Measurements from ENCODE around the gene DAB1. TPM values are rescaled to one million over a fixed set of nuclear protein-coding genes. Genes with fewer than 3 reads are reported as not detected.

Gene DAB1
- total and polyA plus RNA-seq, 2 of the 8 experiments (the other 6 are each of a cell fraction or from before 2014, with no cell fraction given) = 4.4 to 11.8 TPM

DNA sequence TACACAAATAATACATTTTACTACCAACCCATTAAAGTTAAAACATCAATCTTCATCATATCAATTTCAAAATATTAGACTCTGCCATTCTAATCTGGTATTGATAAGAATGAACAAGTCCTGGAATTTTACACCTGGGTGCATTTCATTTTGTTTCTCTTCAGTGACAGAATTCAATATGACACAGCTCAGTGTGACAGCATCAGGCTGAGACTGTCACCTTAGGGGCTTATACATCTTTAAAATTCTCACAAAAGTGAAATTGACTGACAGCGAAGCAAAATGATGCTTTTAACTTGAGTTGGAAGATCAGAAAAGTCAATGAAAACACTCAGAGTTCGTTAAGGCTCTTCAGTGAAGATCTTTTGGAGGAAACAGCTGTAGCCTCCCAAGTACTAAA is 213.0 kb downstream of the DAB1 start:
- no peak overlapping the region for H3K23ac ChIP-seq (ENCODE audit: insufficient read length)
- WGBS, 2 experiments (ENCODE audit: extremely low coverage in 1 of 2, insufficient coverage in 1 of 2, insufficient read length in 1 of 2, insufficient replicate concordance in 2 of 2, low coverage in 1 of 2, low lambda C conversion rate in 2 of 2, missing lambda C conversion rate in 1 of 2) = 90% methylated on average over 2 of the region's 2 CpGs; no CpG with 5 or more reads in 1 of the 2 experiments
- peaks cover 0 to 6% (median 3%) of the 10 kb centered on the region in 4 experiments; a peak in 3 of 7 replicates for H3K27me3 ChIP-seq (replicated peaks in 1 of 4; ENCODE audit: control insufficient read depth in 3 of 4, extremely low read depth in 1 of 4, insufficient read depth in 3 of 4, low read length in 3 of 4)
- H2BK5ac ChIP-seq (ENCODE audit: low read depth, low read length) = no peak overlapping the region
- H3K56ac ChIP-seq (replicated peaks; ENCODE audit: insufficient read length, low read depth, low read length) = no peak overlapping the region
- no peak overlapping the region for H3K9ac ChIP-seq (replicated peaks in 1 of 4; ENCODE audit: extremely low read depth in 1 of 4, low read depth in 3 of 4, low read length in 3 of 4)
- no peak overlapping the region for H2BK12ac ChIP-seq (ENCODE audit: low read depth, low read length)
- no peak for DNase-seq (ENCODE audit: low read depth in 1 of 2, low spot score in 2 of 2)
- no peak overlapping the region for H3K4me2 ChIP-seq (ENCODE audit: insufficient read depth in 1 of 2, low read depth in 2 of 2, low read length in 2 of 2)
- no peak for FAIRE-seq
- no peak overlapping the region for H4K91ac ChIP-seq (replicated peaks; ENCODE audit: insufficient read length, low read length)
- H3K4me3 ChIP-seq (ENCODE audit: extremely low read depth in 1 of 4, insufficient read depth in 2 of 4, low read depth in 3 of 4, low read length in 4 of 4) = no peak overlapping the region
- H2BK15ac ChIP-seq (ENCODE audit: low read length) = no peak overlapping the region
- H3K27ac ChIP-seq (ENCODE audit: low read depth, low read length) = no peak overlapping the region
- ChIA-PET POLR2A (ENCODE audit: partially characterized antibody) (no interaction called here), CTCF (ENCODE audit: partially characterized antibody) (no interaction called here)
- no peaks in the 10 kb centered on the region for H3K23me2 ChIP-seq (ENCODE audit: low read depth, low read length)
- no peaks in the 10 kb centered on the region for H3K79me1 ChIP-seq (ENCODE audit: low read depth, low read length)
- no peak overlapping the region for H3K14ac ChIP-seq (ENCODE audit: insufficient read length)
- H4K20me1 ChIP-seq (replicated peaks in 1 of 2; ENCODE audit: control insufficient read depth in 1 of 2, insufficient read depth in 2 of 2, low read length in 2 of 2) = peaks cover 0 to 2% of the 10 kb centered on the region in 2 experiments
- H2BK120ac ChIP-seq (replicated peaks; ENCODE audit: low read depth, low read length) = no peak overlapping the region
- H3K9me3 ChIP-seq (ENCODE audit: insufficient read depth in 2 of 2, low read depth in 1 of 2, low read length in 1 of 2) = no peaks in the 10 kb centered on the region
- no peaks in the 10 kb centered on the region for H3K79me2 ChIP-seq (ENCODE audit: control insufficient read depth in 1 of 2, insufficient read depth in 2 of 2, low read length in 2 of 2)
- H4K8ac ChIP-seq (ENCODE audit: extremely low read depth, insufficient read depth, low read length) = no peak overlapping the region
- H2AFZ ChIP-seq (ENCODE audit: low read length) = no peak overlapping the region
- H3K36me3 ChIP-seq (ENCODE audit: control insufficient read depth in 2 of 4, insufficient read depth in 4 of 4, low read length in 3 of 4) = no peaks in the 10 kb centered on the region
- peaks cover 3 to 13% (median 7%) of the 10 kb centered on the region in 4 experiments; a peak in 4 of 7 replicates for H3K4me1 ChIP-seq (replicated peaks in 1 of 4; ENCODE audit: control insufficient read depth in 3 of 4, insufficient read depth in 4 of 4, low read length in 3 of 4)
- H2BK20ac ChIP-seq (ENCODE audit: low read length) = no peak overlapping the region
- H4K5ac ChIP-seq (ENCODE audit: insufficient read length, low read depth, low read length) = no peak overlapping the region
- H2AK5ac ChIP-seq (ENCODE audit: low read depth, low read length) = no peak overlapping the region
- H3K4ac ChIP-seq (replicated peaks; ENCODE audit: insufficient read length, low read depth, low read length) = no peak overlapping the region
- no peak overlapping the region for H3K18ac ChIP-seq (ENCODE audit: extremely low read depth, low read length)
- no peak for TF ChIP-seq MAFK (IDR thresholded peaks at IDR 0.05; ENCODE audit: low read depth, low read length)
- TF ChIP-seq POLR2AphosphoS5 (IDR thresholded peaks at IDR 0.05; ENCODE audit: low read depth, low read length) = no peak
- TF ChIP-seq GTF2F1 (IDR thresholded peaks at IDR 0.05; ENCODE audit: borderline replicate concordance, low read depth, low read length) = no peak
- TF ChIP-seq SP4 (IDR thresholded peaks at IDR 0.05; ENCODE audit: low read length) = no peak
- no peak for TF ChIP-seq SP1 (IDR thresholded peaks at IDR 0.05; ENCODE audit: low read depth, low read length)
- no peak for TF ChIP-seq JUN (IDR thresholded peaks at IDR 0.05; ENCODE audit: low read depth, low read length)
- TF ChIP-seq SAP30 (IDR thresholded peaks at IDR 0.05; ENCODE audit: insufficient read depth, insufficient replicate concordance, low read length) = no peak
- TF ChIP-seq SIX5 (IDR thresholded peaks at IDR 0.05; ENCODE audit: low read depth, low read length) = no peak
- TF ChIP-seq RNF2 (IDR thresholded peaks at IDR 0.05; ENCODE audit: borderline replicate concordance, low read depth, low read length, missing control alignments, poor library complexity, severe bottlenecking) = no peak
- TF ChIP-seq SUZ12 (IDR thresholded peaks at IDR 0.05; ENCODE audit: low read length) = no peak
- TF ChIP-seq EP300 (IDR thresholded peaks at IDR 0.05; ENCODE audit: borderline replicate concordance in 1 of 2, low read depth in 2 of 2, low read length in 2 of 2) = no peak
- no peak for TF ChIP-seq CHD2 (IDR thresholded peaks at IDR 0.05; ENCODE audit: low read length)
- TF ChIP-seq SP2 (IDR thresholded peaks at IDR 0.05; ENCODE audit: low read length) = no peak
- TF ChIP-seq TBP (IDR thresholded peaks at IDR 0.05; ENCODE audit: low read depth, low read length) = no peak
- TF ChIP-seq POU5F1 (IDR thresholded peaks at IDR 0.05; ENCODE audit: low read depth, low read length) = no peak
- no peak for TF ChIP-seq RXRA (IDR thresholded peaks at IDR 0.05; ENCODE audit: insufficient read depth, low read depth, low read length)

Measured in H1 (cell line).